Stimulated activated CD4-positive, alpha-beta T cell treated with anti-CD3 and anti-CD28 coated beads, Interleukin-2, amount 100 ng/mL, for 4 hours (primary cell): ENCODE measurements around the gene KCNMA1.

ENCODE experiments used
- DNase-seq: peaks from one replicate; pipeline ENCODE4 v3.0.0-alpha.2; 2020; ENCODE audit warnings: low read depth

KCNMA1 gene

GRCh38 chr10:77240706-77241349 is 396.8 kb downstream of the KCNMA1 start:
- no peak for DNase-seq

- no peak for DNase-seq
Measured at GRCh38 chr10:77240041-77240652, 397.5 kb downstream of the KCNMA1 start.

- no peak for DNase-seq
Measured at GRCh38 chr10:77237120-77237519, 400.5 kb downstream of the KCNMA1 start.

GRCh38 chr10:77236700-77237099 is 400.9 kb downstream of the KCNMA1 start:
- DNase-seq, result no peak

GRCh38 chr10:77236029-77236428 is 401.6 kb downstream of the KCNMA1 start:
- DNase-seq, result no peak

GRCh38 chr10:77234599-77234998 is 403.0 kb downstream of the KCNMA1 start:
- DNase-seq, result no peak

GRCh38 chr10:77233466-77233865 is 404.1 kb downstream of the KCNMA1 start:
- no peak for DNase-seq

- DNase-seq, result no peak
Measured at GRCh38 chr10:77231884-77232610, 405.6 kb downstream of the KCNMA1 start.

GRCh38 chr10:77231375-77231774 is 406.2 kb downstream of the KCNMA1 start:
- no peak for DNase-seq

- DNase-seq, result no peak
Measured at GRCh38 chr10:77230194-77230593, 407.4 kb downstream of the KCNMA1 start.

GRCh38 chr10:77229704-77230103 is 407.9 kb downstream of the KCNMA1 start:
- no peak for DNase-seq

- DNase-seq, result no peak
Measured at GRCh38 chr10:77228559-77228958, 409.0 kb downstream of the KCNMA1 start.

GRCh38 chr10:77226853-77227565 is 410.6 kb downstream of the KCNMA1 start:
- DNase-seq, result no peak

GRCh38 chr10:77226452-77226851 is 411.2 kb downstream of the KCNMA1 start:
- DNase-seq, result no peak

GRCh38 chr10:77226020-77226419 is 411.6 kb downstream of the KCNMA1 start:
- no peak for DNase-seq

GRCh38 chr10:77223526-77224460 is 413.8 kb downstream of the KCNMA1 start:
- no peak for DNase-seq

- no peak for DNase-seq
Measured at GRCh38 chr10:77220150-77220549, 417.5 kb downstream of the KCNMA1 start.

GRCh38 chr10:77219046-77219445 is 418.6 kb downstream of the KCNMA1 start:
- DNase-seq, result no peak

GRCh38 chr10:77214799-77215198 is 422.8 kb downstream of the KCNMA1 start:
- no peak for DNase-seq

GRCh38 chr10:77212632-77213031 is 425.0 kb downstream of the KCNMA1 start:
- no peak for DNase-seq

- no peak for DNase-seq
Measured at GRCh38 chr10:77210645-77211044, 427.0 kb downstream of the KCNMA1 start.
